NCI-H1694 treated with DMSO at 0.1 percent for 48 hours (cell line): Measurements from ENCODE around the gene CPXCR1.
"Not testable (repeated sequence)": the region's sequence is repeated elsewhere in the genome, so short reads cannot be mapped to it uniquely, and the experiment has no call there.

Source experiments
- DNase-seq: peaks from one replicate; lab custom pipeline; 2025; lab: John Stamatoyannopoulos, UW

CPXCR1 gene

GRCh38 chrX:88746925-88747324, at the start of gene CPXCR1:
TSS of gene CPXCR1 (plus strand) at chrX:88747225. CDS start at chrX:88753415, 6,190 bp downstream.
- no peak for DNase-seq

- no peak for DNase-seq
Observed at GRCh38 chrX:88735835-88736234, 11.2 kb upstream of the CPXCR1 start.

GRCh38 chrX:88746215-88746614, 810 bp upstream of the CPXCR1 start:
- not testable (repeated sequence) for DNase-seq

- not testable (repeated sequence) for DNase-seq
Observed at GRCh38 chrX:88752339-88752738, 5.3 kb downstream of the CPXCR1 start.

GRCh38 chrX:88789825-88790224, 42.8 kb downstream of the CPXCR1 start:
- DNase-seq, result no peak
